ENCODE results near the gene ZEB1.

The ZEB1 gene

GRCh38 chr10:31319602-31320549, 860 bp downstream of the ZEB1 start:
- peak; percentile 55 for DNase-seq
- no peaks in the 10 kb centered on the region for H3K79me2 ChIP-seq (ENCODE audit: control insufficient read depth, insufficient read depth, low read length)

DNA sequence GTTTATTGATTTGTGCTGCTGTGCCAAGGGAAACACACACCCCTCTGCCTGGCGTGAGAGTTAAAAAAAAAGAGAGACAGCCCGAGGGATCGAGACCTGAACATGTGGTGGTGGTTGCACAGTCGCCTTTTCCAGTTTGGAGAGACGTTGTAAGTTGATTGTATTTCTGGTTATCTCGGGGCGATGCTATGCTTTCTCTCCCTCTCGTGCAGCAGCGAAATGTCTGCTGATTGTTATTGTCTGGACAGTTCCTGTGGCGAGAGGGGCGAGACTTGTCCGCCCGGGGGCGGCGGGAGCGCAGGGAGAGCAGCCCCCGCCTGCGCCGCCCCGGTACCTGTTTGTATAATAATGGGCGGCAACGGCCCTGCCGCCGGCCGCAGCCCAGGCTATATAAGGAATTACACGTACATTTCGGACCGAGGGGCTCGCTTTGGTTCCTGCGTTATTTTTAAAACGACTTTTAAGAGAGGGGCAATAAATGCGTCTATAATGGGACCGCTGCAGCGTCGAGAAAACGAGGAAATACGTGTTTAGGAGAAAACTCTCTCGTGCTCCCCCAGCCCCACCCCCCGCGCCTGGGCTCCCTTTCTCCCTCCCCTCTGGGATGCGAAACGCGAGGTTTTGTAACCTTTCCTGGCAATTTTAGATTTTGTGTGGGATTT, 1.7 kb downstream of the ZEB1 start:
- H3K23ac ChIP-seq (ENCODE audit: low read length), result no peak overlapping the region
- H3K27me3 ChIP-seq (ENCODE audit: insufficient read depth, low read length, poor library complexity), result peaks cover 12% of the 10 kb centered on the region
- H4K5ac ChIP-seq (ENCODE audit: low read length), result no peak overlapping the region
- no peak overlapping the region for H2BK5ac ChIP-seq (ENCODE audit: low read length)
- no peak overlapping the region for H3K18ac ChIP-seq (ENCODE audit: low read length)
- H2AK5ac ChIP-seq (ENCODE audit: low read length), result no peak overlapping the region
- H2BK15ac ChIP-seq (replicated peaks; ENCODE audit: low read depth), result no peak overlapping the region
- no peak overlapping the region for H2BK120ac ChIP-seq (ENCODE audit: low read depth, low read length)
- no peak overlapping the region for H4K8ac ChIP-seq (ENCODE audit: low read depth, low read length)
- no CpG with 5 or more reads among the region's 43 CpGs for WGBS (ENCODE audit: extremely low coverage, insufficient coverage, low lambda C conversion rate)
- H3K36me3 ChIP-seq (ENCODE audit: control insufficient read depth, insufficient read depth, low read length), result no peaks in the 10 kb centered on the region
- no peaks in the 10 kb centered on the region for H3K4me1 ChIP-seq (ENCODE audit: control insufficient read depth, low read depth, low read length)
- H3K9ac ChIP-seq (ENCODE audit: low read length), result peak overlapping the region; percentile 40
- H3K4me3 ChIP-seq (ENCODE audit: low read length), result peak overlapping the region; percentile 39
- no peak overlapping the region for H3K27ac ChIP-seq (ENCODE audit: low read depth, low read length)
- no peaks in the 10 kb centered on the region for H3K79me2 ChIP-seq (ENCODE audit: control insufficient read depth, insufficient read depth, low read length)
- DNase-seq, result peak; percentile 42
- no peak overlapping the region for H3K4ac ChIP-seq (ENCODE audit: low read depth, low read length)
- no peaks in the 10 kb centered on the region for H3K79me1 ChIP-seq (ENCODE audit: low read length)
- H3K4me2 ChIP-seq (ENCODE audit: low read length), result peak overlapping the region; percentile 93
- H3K56ac ChIP-seq (ENCODE audit: low read length), result peak overlapping the region; percentile 60

More at GRCh38 chr10:31319602-31320549, 860 bp downstream of the ZEB1 start:
- Histone ChIP-seq H3K18ac (ENCODE audit: low read length) (peak overlapping the region; percentile 54), H4K5ac (ENCODE audit: low read length) (no peak overlapping the region), H3K27ac (ENCODE audit: low read depth, low read length) (peak overlapping the region; percentile 86), H2BK120ac (ENCODE audit: low read depth, low read length) (no peak overlapping the region), H3K9ac (ENCODE audit: low read length) (peak overlapping the region; percentile 55), H2BK15ac (replicated peaks; ENCODE audit: low read depth) (no peak overlapping the region), H3K4me3 (ENCODE audit: low read length) (peak overlapping the region; percentile 68), H3K4ac (ENCODE audit: low read depth, low read length) (no peak overlapping the region), H2AK5ac (ENCODE audit: low read length) (no peak overlapping the region), H3K23ac (ENCODE audit: low read length) (no peak overlapping the region), H3K4me2 (ENCODE audit: low read length) (peak overlapping the region; percentile 93), H3K27me3 (ENCODE audit: insufficient read depth, low read length, poor library complexity) (peaks cover 12% of the 10 kb centered on the region), H4K8ac (ENCODE audit: low read depth, low read length) (no peak overlapping the region), H3K36me3 (ENCODE audit: control insufficient read depth, insufficient read depth, low read length) (no peaks in the 10 kb centered on the region), H3K4me1 (ENCODE audit: control insufficient read depth, low read depth, low read length) (no peaks in the 10 kb centered on the region), H3K56ac (ENCODE audit: low read length) (peak overlapping the region; percentile 70), H3K79me1 (ENCODE audit: low read length) (no peaks in the 10 kb centered on the region), H2BK5ac (ENCODE audit: low read length) (no peak overlapping the region)
- no CpG with 5 or more reads among the region's 129 CpGs for WGBS (ENCODE audit: extremely low coverage, insufficient coverage, low lambda C conversion rate)

- H2BK5ac ChIP-seq (ENCODE audit: low read length), result no peak overlapping the region
- WGBS (ENCODE audit: extremely low coverage, insufficient coverage, low lambda C conversion rate), result no CpG with 5 or more reads among the region's 10 CpGs
- H2BK15ac ChIP-seq (replicated peaks; ENCODE audit: low read depth), result no peak overlapping the region
- no peaks in the 10 kb centered on the region for H3K36me3 ChIP-seq (ENCODE audit: control insufficient read depth, insufficient read depth, low read length)
- H3K23ac ChIP-seq (ENCODE audit: low read length), result no peak overlapping the region
- H4K8ac ChIP-seq (ENCODE audit: low read depth, low read length), result no peak overlapping the region
- no peak overlapping the region for H3K56ac ChIP-seq (ENCODE audit: low read length)
- DNase-seq, result no peak
- H2AK5ac ChIP-seq (ENCODE audit: low read length), result no peak overlapping the region
- no peak overlapping the region for H3K9ac ChIP-seq (ENCODE audit: low read length)
- no peaks in the 10 kb centered on the region for H3K79me1 ChIP-seq (ENCODE audit: low read length)
- H3K27me3 ChIP-seq (ENCODE audit: insufficient read depth, low read length, poor library complexity), result peaks cover 12% of the 10 kb centered on the region
- H3K4me3 ChIP-seq (ENCODE audit: low read length), result no peak overlapping the region
- H3K27ac ChIP-seq (ENCODE audit: low read depth, low read length), result no peak overlapping the region
- no peaks in the 10 kb centered on the region for H3K79me2 ChIP-seq (ENCODE audit: control insufficient read depth, insufficient read depth, low read length)
- no peak overlapping the region for H4K5ac ChIP-seq (ENCODE audit: low read length)
- no peak overlapping the region for H2BK120ac ChIP-seq (ENCODE audit: low read depth, low read length)
- no peak overlapping the region for H3K4me2 ChIP-seq (ENCODE audit: low read length)
- H3K4ac ChIP-seq (ENCODE audit: low read depth, low read length), result no peak overlapping the region
- no peak overlapping the region for H3K18ac ChIP-seq (ENCODE audit: low read length)
- H3K4me1 ChIP-seq (ENCODE audit: control insufficient read depth, low read depth, low read length), result no peaks in the 10 kb centered on the region
Measured at GRCh38 chr10:31321396-31321941, 2.5 kb downstream of the ZEB1 start.

DNA sequence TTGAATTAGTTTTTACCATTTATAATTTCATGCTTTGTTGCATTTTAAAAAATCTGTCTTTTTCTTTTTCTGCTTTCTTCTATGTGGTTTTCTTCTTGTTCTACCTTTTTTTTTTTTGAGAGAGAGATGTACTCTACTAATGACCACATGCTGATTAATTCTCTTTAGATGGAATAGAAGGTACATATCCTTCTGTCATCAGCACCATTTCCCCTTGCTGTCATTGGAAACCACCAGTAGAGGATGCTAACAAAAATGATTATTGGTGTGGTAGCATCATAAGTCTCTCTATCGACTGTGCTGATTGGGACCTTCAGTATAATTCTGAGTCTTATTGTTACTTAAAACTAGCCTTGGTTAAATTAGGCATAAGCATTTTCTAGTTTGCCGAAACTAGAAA, 3.6 kb downstream of the ZEB1 start:
- Histone ChIP-seq H3K4me1 (ENCODE audit: control insufficient read depth, low read depth, low read length) (no peaks in the 10 kb centered on the region), H3K4me3 (ENCODE audit: low read length) (no peak overlapping the region), H3K4ac (ENCODE audit: low read depth, low read length) (no peak overlapping the region), H2BK120ac (ENCODE audit: low read depth, low read length) (no peak overlapping the region), H4K5ac (ENCODE audit: low read length) (no peak overlapping the region), H2BK15ac (replicated peaks; ENCODE audit: low read depth) (no peak overlapping the region), H3K36me3 (ENCODE audit: control insufficient read depth, insufficient read depth, low read length) (no peaks in the 10 kb centered on the region), H3K56ac (ENCODE audit: low read length) (no peak overlapping the region), H3K79me1 (ENCODE audit: low read length) (no peaks in the 10 kb centered on the region), H2BK5ac (ENCODE audit: low read length) (no peak overlapping the region), H3K9ac (ENCODE audit: low read length) (no peak overlapping the region), H3K27me3 (ENCODE audit: insufficient read depth, low read length, poor library complexity) (peaks cover 12% of the 10 kb centered on the region), H3K23ac (ENCODE audit: low read length) (no peak overlapping the region), H3K4me2 (ENCODE audit: low read length) (no peak overlapping the region), H2AK5ac (ENCODE audit: low read length) (no peak overlapping the region), H4K8ac (ENCODE audit: low read depth, low read length) (no peak overlapping the region), H3K27ac (ENCODE audit: low read depth, low read length) (no peak overlapping the region), H3K79me2 (ENCODE audit: control insufficient read depth, insufficient read depth, low read length) (no peaks in the 10 kb centered on the region), H3K18ac (ENCODE audit: low read length) (no peak overlapping the region)
- WGBS (ENCODE audit: extremely low coverage, insufficient coverage, low lambda C conversion rate), result no CpG with 5 or more reads among the region's 2 CpGs
- no peak for DNase-seq

- no peaks in the 10 kb centered on the region for H3K36me3 ChIP-seq (ENCODE audit: control insufficient read depth, insufficient read depth, low read length)
- H3K27ac ChIP-seq (ENCODE audit: low read depth, low read length), result no peak overlapping the region
- no peaks in the 10 kb centered on the region for H3K4me1 ChIP-seq (ENCODE audit: control insufficient read depth, low read depth, low read length)
- H4K8ac ChIP-seq (ENCODE audit: low read depth, low read length), result no peak overlapping the region
- no peak overlapping the region for H3K56ac ChIP-seq (ENCODE audit: low read length)
- no peak overlapping the region for H3K23ac ChIP-seq (ENCODE audit: low read length)
- no peak overlapping the region for H2BK15ac ChIP-seq (replicated peaks; ENCODE audit: low read depth)
- no peak overlapping the region for H2BK120ac ChIP-seq (ENCODE audit: low read depth, low read length)
- peak overlapping the region; percentile 24 for H4K5ac ChIP-seq (ENCODE audit: low read length)
- no peak overlapping the region for H3K9ac ChIP-seq (ENCODE audit: low read length)
- no peak overlapping the region for H3K4me2 ChIP-seq (ENCODE audit: low read length)
- H3K79me2 ChIP-seq (ENCODE audit: control insufficient read depth, insufficient read depth, low read length), result no peaks in the 10 kb centered on the region
- H3K79me1 ChIP-seq (ENCODE audit: low read length), result no peaks in the 10 kb centered on the region
- no peak overlapping the region for H3K18ac ChIP-seq (ENCODE audit: low read length)
- no peak for DNase-seq
- no peak overlapping the region for H3K4me3 ChIP-seq (ENCODE audit: low read length)
- H3K4ac ChIP-seq (ENCODE audit: low read depth, low read length), result no peak overlapping the region
- H2BK5ac ChIP-seq (ENCODE audit: low read length), result no peak overlapping the region
- H2AK5ac ChIP-seq (ENCODE audit: low read length), result no peak overlapping the region
- H3K27me3 ChIP-seq (ENCODE audit: insufficient read depth, low read length, poor library complexity), result no peaks in the 10 kb centered on the region
Measured at GRCh38 chr10:31340343-31340742, 21.3 kb downstream of the ZEB1 start.
